HG03575 (cell line): ENCODE data around the gene LYRM2.

ENCODE experiments used
- ATAC-seq: cut with Tn5 transposase; IDR thresholded peaks from one replicate; pipeline ENCODE4 v1.9.1; 2021; ENCODE audit not compliant: unreplicated experiment, insufficient number of reproducible peaks, low FRiP score; ENCODE audit errors: extremely low read depth

The LYRM2 gene

DNA sequence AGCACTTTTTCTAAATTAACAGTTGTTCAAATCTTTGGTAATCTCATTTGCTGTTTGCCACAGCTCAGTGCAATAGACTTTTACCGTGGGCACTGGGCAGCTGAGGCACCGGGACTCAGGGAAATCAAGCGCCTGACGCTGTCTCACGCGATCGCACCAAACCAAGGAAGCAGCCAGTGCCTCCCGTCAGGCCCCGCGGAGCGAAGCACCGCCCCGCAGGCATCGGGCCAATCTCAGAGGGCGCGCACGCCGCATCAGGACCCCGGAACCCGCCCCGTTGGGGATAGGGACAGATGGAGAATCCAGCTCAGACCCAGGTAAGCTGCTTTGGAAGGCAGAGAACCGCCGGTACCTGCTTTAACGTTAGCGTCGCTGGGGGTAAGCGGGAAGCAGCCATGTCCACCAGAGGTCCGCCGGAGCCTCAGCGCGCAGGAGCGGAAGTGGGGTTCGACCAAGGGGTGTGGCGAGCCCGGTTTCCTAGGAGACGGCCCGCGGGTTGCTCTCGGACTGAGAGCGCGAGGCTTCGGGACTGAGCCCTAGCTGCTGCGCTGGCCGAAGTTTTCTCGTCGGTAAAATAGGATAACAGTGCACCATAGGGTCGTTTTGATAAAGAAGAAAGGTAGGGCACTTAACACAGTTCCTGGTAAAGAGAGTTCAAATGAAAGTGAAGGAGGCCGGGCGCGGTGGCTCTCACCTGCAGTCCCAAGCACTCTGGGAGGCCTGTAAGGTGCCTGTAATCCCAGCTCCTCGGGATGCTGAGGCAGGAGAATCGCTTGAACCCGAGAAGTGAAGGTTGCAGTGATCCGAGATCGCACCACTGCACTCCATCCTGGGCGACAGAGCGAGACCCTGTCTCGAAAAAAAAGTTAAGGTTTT lies at the start of gene LYRM2:
Gene LYRM2 (minus strand): TSS at position 428 of the 876 bp plus-strand sequence. CDS start 31 bp downstream, at position 397.
- peak; percentile 67 for ATAC-seq

DNA sequence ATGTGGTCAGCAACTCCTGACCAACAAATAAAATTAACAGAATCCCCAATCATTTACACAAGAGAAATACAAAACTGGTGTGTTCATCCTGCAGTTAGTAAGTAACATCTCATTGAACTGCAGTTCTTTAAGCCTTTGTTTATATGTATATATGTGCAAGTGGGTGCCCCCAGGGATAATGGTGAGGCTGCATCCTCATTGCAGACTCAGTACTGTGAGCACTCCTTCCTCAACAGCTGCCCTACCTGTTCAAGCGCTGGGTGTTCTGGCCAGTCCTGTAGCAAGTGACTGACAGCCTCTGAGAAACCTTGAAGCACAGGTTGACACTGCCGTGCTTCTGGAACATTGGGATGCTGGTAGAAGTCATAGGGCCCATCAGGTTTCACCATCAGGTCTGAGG lies 49.8 kb upstream of the LYRM2 start:
- ATAC-seq = no peak

DNA sequence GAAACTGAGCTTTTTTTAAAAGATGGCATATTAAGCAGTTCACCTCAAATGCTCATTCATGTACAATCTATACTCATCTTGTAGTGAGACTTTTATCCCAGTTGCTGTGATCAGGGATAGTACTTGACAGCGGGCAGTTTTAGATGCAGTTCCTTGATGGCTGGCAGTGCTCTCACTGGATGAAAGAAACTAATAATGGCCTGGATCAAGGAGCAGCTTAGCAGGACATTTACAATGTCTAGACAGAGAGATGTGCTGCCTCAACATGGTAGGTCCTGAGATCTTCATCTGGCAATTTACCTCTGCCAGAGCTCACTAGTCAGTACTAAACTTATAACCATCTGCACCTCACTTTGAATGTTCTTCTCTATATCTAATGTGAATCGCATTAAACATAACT lies 46.8 kb upstream of the LYRM2 start:
- no peak for ATAC-seq

- ATAC-seq = no peak
Measured at GRCh38 chr6:89682991-89683390, 44.4 kb upstream of the LYRM2 start.

GRCh38 chr6:89681983-89682564 lies 43.5 kb upstream of the LYRM2 start:
- no peak for ATAC-seq

DNA sequence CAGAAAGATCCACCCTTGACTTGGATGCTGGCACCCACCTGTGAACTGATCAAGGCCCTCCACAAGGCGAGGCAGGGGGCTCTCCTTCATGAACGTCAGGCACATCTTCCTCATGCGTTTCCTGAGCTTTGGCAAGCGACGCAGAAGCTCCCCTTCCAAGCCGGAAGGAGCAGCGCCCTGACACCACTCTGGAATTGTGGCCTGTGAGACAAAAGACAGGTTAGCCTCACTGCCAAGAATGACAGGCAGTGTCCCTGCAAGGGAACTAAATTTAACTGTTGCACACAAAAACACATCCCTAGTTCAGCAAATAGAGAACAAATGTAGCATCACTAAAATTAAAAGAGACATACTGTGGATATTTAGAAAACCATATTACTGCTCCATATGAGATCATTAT lies 42.0 kb upstream of the LYRM2 start:
- ATAC-seq = no peak

- ATAC-seq = no peak
Measured at GRCh38 chr6:89680150-89680549, 41.6 kb upstream of the LYRM2 start.

DNA sequence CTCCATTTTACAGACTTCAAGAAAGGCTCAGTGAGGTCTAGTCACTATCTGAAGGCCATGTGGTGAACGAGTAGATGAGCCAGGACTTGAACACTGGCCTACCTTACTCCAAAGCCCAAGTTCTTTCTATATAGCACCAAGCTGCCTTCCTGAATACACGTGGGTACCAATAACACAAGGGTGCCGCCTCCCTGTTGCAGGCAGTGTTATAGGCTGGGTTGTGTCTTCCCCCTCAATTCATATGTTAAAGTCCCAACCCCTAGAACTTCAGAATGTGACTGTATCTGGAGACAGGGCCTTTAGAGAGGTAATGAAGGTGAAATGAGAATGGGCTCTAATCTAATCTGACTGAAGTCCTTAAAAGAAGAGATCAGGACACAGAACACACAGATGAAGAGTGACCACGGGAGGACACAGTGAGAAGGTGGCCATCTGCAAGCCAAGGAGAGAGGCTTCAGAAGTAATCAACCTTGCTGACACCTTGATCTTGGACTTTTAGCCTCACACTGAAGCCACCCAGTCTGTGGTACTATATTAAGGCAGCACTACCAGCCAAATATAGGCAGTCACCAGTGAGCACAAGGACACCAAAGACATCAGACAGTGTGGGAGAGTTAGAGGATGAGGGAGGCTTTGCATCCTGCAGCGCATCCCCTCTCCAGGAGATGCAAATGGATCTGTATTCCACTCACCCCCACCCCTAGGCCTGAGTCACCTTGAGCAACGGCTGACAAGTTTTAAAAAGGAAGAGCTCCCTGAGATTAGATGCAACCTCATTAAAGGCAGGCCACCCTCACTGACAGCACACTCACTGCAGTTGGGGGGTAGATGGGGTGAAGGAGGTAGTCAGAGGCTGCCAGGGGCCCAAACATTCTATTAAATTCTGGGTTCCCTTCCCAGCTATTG lies 40.9 kb upstream of the LYRM2 start:
- no peak for ATAC-seq

- ATAC-seq = no peak
Measured at GRCh38 chr6:89678531-89678930, 40.0 kb upstream of the LYRM2 start.

DNA sequence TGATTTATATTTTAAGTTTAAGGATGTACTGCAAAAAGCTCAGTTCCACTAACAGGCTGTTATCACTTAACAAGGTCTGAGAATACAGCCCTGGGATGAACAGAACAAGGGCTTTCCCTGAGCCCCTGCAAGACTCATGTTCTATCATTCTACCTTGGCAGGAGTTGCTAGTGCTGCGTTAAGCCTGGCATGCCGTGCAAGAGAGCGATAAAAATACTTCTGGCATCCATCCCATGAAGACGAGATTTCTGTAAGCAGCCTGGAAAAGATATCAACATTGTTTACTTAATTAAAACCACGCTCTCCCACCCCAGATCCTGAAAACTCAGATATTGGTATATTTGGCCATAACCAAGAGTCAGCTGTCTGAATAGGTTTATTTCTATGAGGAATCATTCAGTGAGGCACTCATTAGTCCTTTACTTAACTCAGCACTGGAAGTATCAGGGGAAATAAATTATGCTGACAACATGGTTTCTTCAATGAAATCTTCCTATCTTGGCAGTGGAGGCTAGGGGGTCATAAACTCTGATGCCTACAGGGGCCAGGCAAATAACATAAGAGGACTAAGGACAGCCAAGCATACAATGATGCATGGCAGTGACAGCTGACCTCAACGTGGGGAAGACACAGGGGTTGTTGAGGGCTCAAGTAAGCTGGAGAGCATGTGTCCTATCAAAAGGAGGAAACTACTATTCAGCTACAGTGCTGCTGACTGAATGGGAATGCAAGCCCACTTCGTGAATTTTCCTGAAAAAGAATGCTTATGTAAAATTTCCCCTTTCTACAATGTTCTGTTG lies 37.6 kb upstream of the LYRM2 start:
- ATAC-seq = no peak

GRCh38 chr6:89670935-89671565 lies 32.5 kb upstream of the LYRM2 start:
- ATAC-seq = no peak

GRCh38 chr6:89669002-89669401 lies 30.5 kb upstream of the LYRM2 start:
- ATAC-seq = no peak

DNA sequence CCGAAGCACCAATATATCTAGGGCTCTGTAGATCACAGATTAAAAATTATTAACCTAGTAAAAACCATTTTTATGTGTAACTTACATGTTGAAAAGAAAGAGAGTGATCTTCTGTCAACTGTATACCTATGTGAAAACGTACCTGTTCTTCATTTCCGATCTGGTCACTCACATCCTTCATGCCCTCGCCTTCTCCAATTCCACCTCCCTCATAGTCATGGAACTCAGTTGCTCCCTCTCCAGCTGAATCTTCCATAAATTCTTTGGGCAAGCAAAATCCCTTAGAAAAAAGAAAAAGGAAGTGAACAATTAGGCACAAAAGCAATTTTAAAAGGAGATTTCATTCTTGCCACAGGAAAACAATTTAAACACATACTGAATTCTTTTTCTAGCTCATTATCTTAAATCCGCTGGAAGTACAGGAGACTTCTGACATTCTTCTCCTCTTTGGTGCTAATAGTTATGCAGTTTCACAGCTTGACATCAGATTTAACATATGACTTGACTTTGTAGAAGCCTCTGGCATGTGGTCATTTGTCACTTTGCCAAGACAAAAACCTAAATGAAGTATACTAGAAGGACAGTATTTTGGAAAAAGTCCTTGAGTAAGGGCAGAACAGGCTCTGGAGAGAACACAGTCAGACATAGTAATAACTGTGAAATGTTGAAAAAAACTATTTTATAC lies 29.5 kb upstream of the LYRM2 start:
- ATAC-seq = no peak

DNA sequence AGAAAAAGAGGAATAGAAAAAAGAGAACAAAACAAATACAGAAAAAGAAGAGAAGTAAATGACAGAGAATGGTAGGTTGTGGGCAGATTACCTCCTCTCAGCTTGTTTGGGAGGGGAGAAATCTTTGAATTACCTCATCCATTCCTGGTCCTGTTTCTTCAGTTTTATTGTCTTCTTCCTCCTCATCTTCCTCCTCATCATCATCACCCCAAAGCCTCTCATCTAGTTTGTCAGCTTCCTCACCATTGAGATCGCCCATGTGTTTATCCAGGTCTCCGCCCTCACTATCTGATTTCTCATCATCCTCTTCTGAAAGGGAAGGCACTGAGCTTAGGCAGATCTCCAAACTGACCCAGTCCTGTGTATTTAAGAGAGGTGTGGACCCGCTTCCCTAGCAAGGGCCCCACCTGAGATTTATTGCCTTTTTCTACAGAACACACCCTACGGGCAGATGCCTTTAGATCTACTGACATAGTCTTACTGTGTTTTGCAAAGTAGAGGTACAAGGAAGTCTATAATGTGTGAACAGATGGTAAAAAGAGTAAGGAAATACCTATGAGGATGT lies 24.2 kb upstream of the LYRM2 start:
- ATAC-seq = no peak

GRCh38 chr6:89661559-89661958 lies 23.0 kb upstream of the LYRM2 start:
- ATAC-seq = no peak

DNA sequence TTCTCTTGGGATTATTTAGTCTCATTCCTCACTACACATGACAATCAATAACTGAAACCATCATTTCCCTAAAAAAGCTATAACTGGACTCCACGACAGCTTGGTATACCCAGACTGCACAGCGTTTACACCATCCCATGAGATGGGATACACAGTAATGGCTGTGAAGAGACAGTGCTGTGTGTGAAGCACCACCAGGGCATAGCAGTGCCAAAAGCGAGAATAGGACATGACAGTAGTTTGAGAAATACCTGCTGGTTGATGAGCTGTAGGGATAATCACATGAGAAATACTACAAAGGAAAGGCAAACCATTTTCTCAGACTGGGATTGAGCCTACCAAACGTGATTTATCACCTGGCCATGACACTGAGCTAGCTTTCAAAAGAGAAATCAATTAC lies 22.4 kb upstream of the LYRM2 start:
- ATAC-seq = no peak

GRCh38 chr6:89657445-89658158 lies 19.1 kb upstream of the LYRM2 start:
- ATAC-seq = no peak
